K562 (cell line): ENCODE data around the gene PHF21A. TPM values are rescaled to one million over a fixed set of nuclear protein-coding genes. Genes with fewer than 3 reads are reported as not detected.
A peak's percentile ranks its signal among the peaks of the same experiment; 100 is the strongest.

Experiments
- AFF1 ChIP-seq, 2 experiments: fragments of 450-650 bp; IDR thresholded peaks; 2 replicates each; pipeline ENCODE4 v1.6.1; 2018; ENCODE audit warnings: mild to moderate bottlenecking in 2 of 2, low read depth in 1 of 2; ENCODE audit not compliant: partially characterized antibody in 2 of 2
- BRD9 ChIP-seq: fragments of 450-650 bp; IDR thresholded peaks from 2 replicates; pipeline ENCODE4 v1.6.1; 2018; ENCODE audit warnings: low read depth; ENCODE audit not compliant: partially characterized antibody
- CC2D1A ChIP-seq: fragments of 450-650 bp; IDR thresholded peaks from 2 replicates; pipeline ENCODE4 v1.6.1; 2017; ENCODE audit warnings: mild to moderate bottlenecking
- DPF2 ChIP-seq: fragments of 450-650 bp; IDR thresholded peaks from 2 replicates; pipeline ENCODE4 v1.6.1; 2016
- E2F1 ChIP-seq: sonication (generic); formaldehyde crosslinking; IDR thresholded peaks from 2 replicates; pipeline ENCODE4 v1.8.1; 2023; ENCODE audit warnings: mild to moderate bottlenecking, missing genetic modification reagents, moderate library complexity
- FOXK2 ChIP-seq, 2 experiments: fragments of 450-650 bp; IDR thresholded peaks in 1 of 2; conservative IDR thresholded peaks in 1 of 2; 2 replicates each; pipeline ENCODE4 v1.6.1; 2016; ENCODE audit warnings: low read depth in 2 of 2, mild to moderate bottlenecking in 1 of 2
- KAT7 ChIP-seq: sonication (generic); formaldehyde crosslinking; IDR thresholded peaks from 2 replicates; pipeline ENCODE4 v1.8.0; 2022; ENCODE audit warnings: missing genetic modification reagents, mild to moderate bottlenecking, borderline replicate concordance
- KLF6 ChIP-seq: fragments of 250-450 bp; sonication (Bioruptor Pico); IDR thresholded peaks from 2 replicates; pipeline ENCODE4 v1.4.0; 2020; ENCODE audit warnings: mild to moderate bottlenecking, moderate library complexity, borderline replicate concordance
- MCM5 ChIP-seq: fragments of 450-650 bp; IDR thresholded peaks from 2 replicates; pipeline ENCODE4 v1.6.1; 2016; ENCODE audit warnings: low read depth
- MCM7 ChIP-seq, 2 experiments: fragments of 450-650 bp; IDR thresholded peaks; 2 replicates each; pipeline ENCODE4 v1.6.1; 2016 to 2018
- MYNN ChIP-seq, 2 experiments: sonication (generic); formaldehyde crosslinking in 1 of 2; IDR thresholded peaks; 2 replicates each; pipeline versions ENCODE4 v1.5.0 to v1.6.1; 2016 to 2020; ENCODE audit warnings: antibody characterized with exemption in 1 of 2, missing genetic modification reagents in 1 of 2
- NR2F6 ChIP-seq: fragments of 450-650 bp; formaldehyde crosslinking; IDR thresholded peaks from 2 replicates; pipeline ENCODE4 v1.4.0; 2020; ENCODE audit warnings: mild to moderate bottlenecking
- NR3C1 ChIP-seq: sonication (generic); formaldehyde crosslinking; IDR thresholded peaks from 2 replicates; pipeline ENCODE4 v1.8.1; 2022; ENCODE audit warnings: missing genetic modification reagents
- PRPF4 ChIP-seq: fragments of 200-400 bp; formaldehyde crosslinking; IDR thresholded peaks from one replicate; pipeline ENCODE4 v1.6.1; 2017; ENCODE audit warnings: low read length, low read depth, mild to moderate bottlenecking; ENCODE audit not compliant: insufficient read depth, poor library complexity, severe bottlenecking
- RBFOX2 ChIP-seq: fragments of 200-400 bp; formaldehyde crosslinking; IDR thresholded peaks from 2 replicates; pipeline ENCODE4 v1.6.1; 2017; ENCODE audit warnings: low read depth, mild to moderate bottlenecking, low read length, moderate library complexity
- SMARCE1 ChIP-seq: fragments of 450-650 bp; IDR thresholded peaks from 2 replicates; pipeline ENCODE4 v1.7.1; 2016; ENCODE audit warnings: mild to moderate bottlenecking
- ZBTB26 ChIP-seq: fragments of 450-650 bp; formaldehyde crosslinking; IDR thresholded peaks from 2 replicates; pipeline ENCODE4 v1.4.0; 2022; ENCODE audit warnings: missing genetic modification characterization
- polyA plus RNA-seq, 8 experiments: library from polyadenylated mRNA; depleted of rRNA in 4 of 8; stranded (reverse) in 5 of 8; unstranded in 3 of 8; fragments of >200 nt; fragmentation: Nextera tagmentation in 2 of 8; fragmentation: Illumina TruSeq in 1 of 8; extraction: Ambion mirVana in 2 of 8; extraction: Trizol in 1 of 8; gene quantifications; 2 replicates each; pipeline versions ENCODE4 v1.2.1 to v1.2.3, GENCODE V29; 2011 to 2014; ENCODE audit warnings: inconsistent platforms in 1 of 8, missing spikeins in 1 of 8
- total RNA-seq, 7 experiments: library from RNA; depleted of rRNA in 6 of 7; stranded (reverse); fragments of >200 nt in 6 of 7; fragmentation: Illumina TruSeq in 2 of 7; extraction: Trizol in 2 of 7; gene quantifications; 2 replicates each; pipeline versions ENCODE4 v1.2.1 to v1.2.3, GENCODE V29; 2011 to 2021; ENCODE audit warnings: low replicate concordance in 1 of 7
- TF ChIP-seq, protein P1 (sequence below): sonication (generic); formaldehyde crosslinking; IDR thresholded peaks from 2 replicates; pipeline ENCODE4 v1.8.0; 2022; ENCODE audit warnings: missing genetic modification reagents, mild to moderate bottlenecking, borderline replicate concordance
- TF ChIP-seq, protein P2 (sequence below): fragments of 250-450 bp; sonication (Bioruptor Pico); IDR thresholded peaks from 2 replicates; pipeline ENCODE4 v1.8.0; 2022; ENCODE audit warnings: inconsistent platforms, mild to moderate bottlenecking, moderate library complexity, borderline replicate concordance

PHF21A gene
- total and polyA plus RNA-seq, 9 of the 15 experiments (the other 6 are each of a cell fraction or from before 2014, with no cell fraction given) = 1.5 to 32.4 (median 10.7) TPM

- TF ChIP-seq KAT7 = no peak
- no peak for TF ChIP-seq MCM7 (IDR thresholded peaks at IDR 0.05)
- no peak for TF ChIP-seq NR3C1 (CRISPR knock-in tag)
- TF ChIP-seq, protein P1, sequence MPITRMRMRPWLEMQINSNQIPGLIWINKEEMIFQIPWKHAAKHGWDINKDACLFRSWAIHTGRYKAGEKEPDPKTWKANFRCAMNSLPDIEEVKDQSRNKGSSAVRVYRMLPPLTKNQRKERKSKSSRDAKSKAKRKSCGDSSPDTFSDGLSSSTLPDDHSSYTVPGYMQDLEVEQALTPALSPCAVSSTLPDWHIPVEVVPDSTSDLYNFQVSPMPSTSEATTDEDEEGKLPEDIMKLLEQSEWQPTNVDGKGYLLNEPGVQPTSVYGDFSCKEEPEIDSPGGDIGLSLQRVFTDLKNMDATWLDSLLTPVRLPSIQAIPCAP (CRISPR knock-in tag) = no peak
- TF ChIP-seq KLF6 (CRISPR knock-in tag) = no peak
- TF ChIP-seq MYNN (IDR thresholded peaks at IDR 0.05) = no peak
- TF ChIP-seq MYNN (CRISPR knock-in tag; IDR thresholded peaks at IDR 0.05) = no peak
- TF ChIP-seq NR2F6 = no peak
- TF ChIP-seq FOXK2 (conservative IDR thresholded peaks at IDR 0.05 in 1 of 2, IDR thresholded peaks at IDR 0.05 in 1 of 2; ENCODE audit: low read depth in 2 of 2) = peak; percentile 6 to 30; a peak in 2 of 4 replicates
- no peak for TF ChIP-seq E2F1 (CRISPR knock-in tag)
- TF ChIP-seq PRPF4 = no peak
- TF ChIP-seq MCM5 = no peak
- TF ChIP-seq AFF1 (IDR thresholded peaks at IDR 0.05; ENCODE audit: low read depth in 1 of 2, partially characterized antibody in 2 of 2) = peak; percentile 51 to 65
- TF ChIP-seq BRD9 = peak; percentile 90
- TF ChIP-seq SMARCE1 = peak; percentile 98
- TF ChIP-seq ZBTB26 (CRISPR knock-in tag) = no peak
- peak; percentile 99 for TF ChIP-seq DPF2
- TF ChIP-seq CC2D1A = peak; percentile 39; the same call in 1 of the 2 replicates
- TF ChIP-seq RBFOX2 = peak; percentile 50; the same call in 1 of the 2 replicates
- TF ChIP-seq, protein P2, sequence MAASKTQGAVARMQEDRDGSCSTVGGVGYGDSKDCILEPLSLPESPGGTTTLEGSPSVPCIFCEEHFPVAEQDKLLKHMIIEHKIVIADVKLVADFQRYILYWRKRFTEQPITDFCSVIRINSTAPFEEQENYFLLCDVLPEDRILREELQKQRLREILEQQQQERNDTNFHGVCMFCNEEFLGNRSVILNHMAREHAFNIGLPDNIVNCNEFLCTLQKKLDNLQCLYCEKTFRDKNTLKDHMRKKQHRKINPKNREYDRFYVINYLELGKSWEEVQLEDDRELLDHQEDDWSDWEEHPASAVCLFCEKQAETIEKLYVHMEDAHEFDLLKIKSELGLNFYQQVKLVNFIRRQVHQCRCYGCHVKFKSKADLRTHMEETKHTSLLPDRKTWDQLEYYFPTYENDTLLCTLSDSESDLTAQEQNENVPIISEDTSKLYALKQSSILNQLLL = no peak
Observed at GRCh38 chr11:45982656-45983470, 138.4 kb downstream of the PHF21A start (continued).
